GM21786 (cell line): Measurements from ENCODE around the gene WASHC2A.
"Not testable (repeated sequence)": the region's sequence is repeated elsewhere in the genome, so short reads cannot be mapped to it uniquely, and the experiment has no call there.

Experiments used
- ATAC-seq: cut with Tn5 transposase; IDR thresholded peaks from one replicate; pipeline ENCODE4 v1.9.1; 2021; ENCODE audit not compliant: unreplicated experiment

WASHC2A gene

DNA sequence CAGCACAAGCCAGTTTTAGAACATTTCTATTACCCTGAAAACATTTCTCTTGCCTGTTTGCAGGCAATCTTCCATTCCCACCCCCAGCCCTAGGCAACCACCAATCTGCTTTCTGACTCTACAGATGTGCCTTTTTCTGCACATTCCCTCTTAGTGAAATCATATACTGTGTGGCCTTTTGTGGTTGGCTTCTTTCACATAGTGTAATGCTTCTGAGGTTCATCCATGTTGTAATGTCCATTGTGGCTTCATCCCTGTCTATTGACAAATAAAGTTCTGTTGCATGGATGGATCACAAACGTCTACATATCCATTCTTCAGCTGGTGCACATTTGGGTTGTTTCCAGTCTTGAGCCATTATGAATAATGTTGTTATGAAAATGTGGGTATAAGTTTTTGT, 77.8 kb downstream of the WASHC2A start:
- not testable (repeated sequence) for ATAC-seq

DNA sequence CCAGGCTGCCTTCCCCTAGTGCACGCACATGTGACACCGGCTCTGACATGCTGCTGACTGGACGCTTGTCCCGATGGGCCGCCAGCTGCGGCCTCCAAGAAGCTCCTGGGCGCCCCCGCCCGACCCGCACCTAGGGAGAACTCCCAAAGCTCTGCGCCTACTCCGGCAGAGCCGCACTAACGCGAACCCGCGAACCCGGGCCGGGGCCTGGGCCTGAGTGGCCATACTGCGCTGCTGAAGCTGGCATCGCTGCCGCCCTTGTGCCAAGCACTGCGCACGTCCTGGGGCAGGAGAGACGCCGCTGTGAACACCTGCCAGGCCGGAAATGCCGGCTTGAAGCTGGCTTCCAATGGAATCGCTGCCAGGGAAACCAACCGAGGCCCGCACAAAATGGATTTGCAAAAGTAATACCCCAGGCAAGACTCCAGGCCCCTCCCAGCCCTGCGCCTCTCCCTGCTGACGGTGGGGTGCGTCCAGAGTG, 85.1 kb downstream of the WASHC2A start:
- ATAC-seq, result no peak

DNA sequence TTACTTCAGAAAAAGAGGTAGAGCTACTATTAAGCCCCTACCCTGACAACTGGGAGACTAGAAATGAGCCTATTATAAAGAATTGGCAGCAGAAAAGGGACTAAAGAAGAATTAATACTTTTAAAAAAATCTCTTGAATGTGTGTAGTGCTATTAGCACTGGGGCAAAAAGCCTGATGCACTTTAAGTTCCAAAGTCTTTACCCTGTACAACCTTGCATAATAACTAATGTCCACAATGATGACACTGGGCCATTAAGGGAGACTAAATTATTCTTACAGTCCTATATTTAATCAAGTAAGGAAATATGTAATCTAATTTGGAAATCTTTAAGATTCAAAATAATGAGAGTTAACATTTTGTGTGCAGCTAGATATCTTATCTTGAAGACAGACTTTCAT, 90.1 kb downstream of the WASHC2A start:
- ATAC-seq, result not testable (repeated sequence)

DNA sequence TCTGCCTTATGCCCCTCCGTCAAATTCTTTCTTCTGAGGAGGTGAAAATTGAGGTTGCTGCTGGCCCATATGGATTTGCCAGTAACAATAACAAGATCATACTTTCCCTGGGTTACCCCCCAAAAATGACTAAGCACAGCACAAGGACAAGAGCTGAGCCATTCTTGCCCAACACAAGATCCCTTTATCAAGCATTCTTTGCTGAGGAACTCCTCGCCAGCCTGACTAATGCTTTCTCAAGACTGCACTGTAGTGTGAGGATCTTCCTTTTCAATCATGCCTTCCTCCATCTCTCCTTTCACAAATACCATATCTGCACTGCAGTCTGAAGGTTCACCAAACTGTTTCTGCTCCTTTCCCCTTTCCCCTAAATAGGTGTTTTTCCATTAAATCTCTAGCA, 92.1 kb downstream of the WASHC2A start:
- ATAC-seq, result not testable (repeated sequence)

DNA sequence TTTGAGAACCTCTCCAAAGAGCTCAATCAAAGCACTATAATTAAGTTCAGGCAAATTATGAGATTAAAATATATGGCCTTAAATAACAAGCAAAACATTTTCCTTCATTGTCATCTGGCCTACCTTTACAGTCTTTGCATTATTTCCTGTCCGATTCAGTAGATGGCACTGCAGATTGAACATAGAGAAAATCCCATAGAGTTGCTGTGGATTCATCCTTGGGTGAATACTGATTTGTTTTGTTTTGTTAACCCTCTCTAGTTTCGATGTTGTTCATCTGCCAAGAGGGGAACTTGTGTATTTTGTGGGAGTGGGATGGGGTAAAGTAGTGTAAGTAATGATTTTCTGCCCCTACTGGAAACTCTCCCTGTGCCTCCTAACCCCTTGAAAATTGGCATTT, 97.3 kb downstream of the WASHC2A start:
- ATAC-seq, result not testable (repeated sequence)

DNA sequence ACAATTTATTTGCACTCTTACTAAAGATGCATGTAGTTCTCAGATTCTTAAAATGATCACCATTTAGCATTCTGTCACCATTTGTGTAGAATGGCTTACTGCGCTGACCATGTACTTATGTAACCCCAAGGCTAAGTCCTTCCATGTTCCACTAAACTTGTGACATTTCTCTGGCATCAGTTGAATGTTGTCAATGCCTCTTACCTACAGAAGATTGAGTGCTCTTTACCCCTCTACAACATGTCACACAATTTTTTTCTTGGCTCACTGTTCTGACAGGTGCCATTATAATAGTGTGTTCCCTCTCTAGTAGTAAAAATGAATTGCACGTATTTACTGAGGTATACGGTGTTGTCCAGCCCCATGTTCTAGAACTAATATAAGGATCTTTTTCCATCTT, 100.1 kb downstream of the WASHC2A start:
- not testable (repeated sequence) for ATAC-seq

DNA sequence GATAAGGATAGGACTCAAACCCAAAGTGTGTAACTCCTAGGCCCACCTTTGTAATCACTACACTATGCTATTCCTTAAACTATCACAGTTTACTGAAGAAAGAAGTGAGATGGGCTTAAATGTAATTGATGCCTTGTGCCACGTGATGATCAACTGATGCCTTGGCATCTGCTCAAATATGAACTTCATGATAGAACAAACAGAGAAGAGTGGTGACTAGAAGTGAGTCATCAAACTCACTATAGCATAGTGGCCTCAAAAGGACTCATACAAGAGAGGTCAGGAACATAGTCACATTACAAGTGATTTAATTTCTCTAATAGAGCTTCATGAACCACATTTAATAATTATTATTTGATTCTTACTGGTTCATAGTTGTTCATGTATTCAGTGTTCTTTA, 101.8 kb downstream of the WASHC2A start:
- not testable (repeated sequence) for ATAC-seq

DNA sequence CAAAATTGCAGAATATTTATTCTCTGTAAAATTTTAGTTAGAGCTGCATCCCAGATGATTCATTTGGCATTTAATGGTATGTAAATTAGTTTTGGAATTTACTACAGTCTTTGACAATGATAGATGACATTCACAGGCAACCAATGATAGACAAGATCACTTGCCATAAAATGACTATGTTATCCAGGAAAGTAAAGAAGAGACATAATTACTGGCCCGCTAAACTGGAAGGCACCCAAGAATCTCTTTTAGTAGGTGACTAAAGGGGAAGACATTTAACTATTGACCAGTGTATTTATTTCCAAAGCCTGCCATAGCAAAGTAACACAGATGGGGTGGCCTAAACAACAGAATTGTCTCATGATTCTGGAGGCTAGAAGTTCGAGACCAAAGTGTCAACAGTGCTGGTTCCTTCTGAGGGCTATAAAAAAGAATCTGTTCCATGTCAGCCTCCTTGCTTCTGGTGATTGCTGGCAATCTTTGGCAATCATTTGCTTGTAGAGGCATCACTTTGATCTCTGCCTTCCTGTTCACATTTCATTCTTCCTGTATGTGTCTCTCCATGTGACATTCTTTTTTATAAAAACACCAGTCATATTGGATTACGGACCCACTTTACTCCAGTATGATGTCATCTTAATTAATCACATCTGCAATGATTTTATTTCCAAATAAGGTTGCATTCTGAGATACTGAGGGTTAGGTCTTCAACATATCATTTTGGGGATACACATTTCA, 107.2 kb downstream of the WASHC2A start:
- not testable (repeated sequence) for ATAC-seq
